Effector memory CD8-positive, alpha-beta T cell (primary cell): Measurements from ENCODE around the gene TSPAN9.

Experiments used
- ATAC-seq: fragments of 150-1000 bp; cut with Tn5 transposase; replicated peaks from 2 replicates; pipeline ENCODE4 v1.10.0; 2021; ENCODE audit warnings: mild to moderate bottlenecking, moderate library complexity
- DNase-seq, 3 experiments: peaks; one replicate each; pipeline ENCODE4 v3.0.0; 2021
- H3K27ac Mint-ChIP-seq, 2 donors: one replicate each; pipeline ENCODE4 v1.8.0; 2022; ENCODE audit warnings: mild to moderate bottlenecking in 2 of 2, mixed read lengths in 2 of 2, moderate library complexity in 2 of 2
- H3K27me3 Mint-ChIP-seq, 2 donors: one replicate each; pipeline ENCODE4 v1.8.0; 2022; ENCODE audit warnings: mixed read lengths in 2 of 2
- H3K36me3 Mint-ChIP-seq: one replicate; pipeline ENCODE4 v1.8.0; 2022; ENCODE audit warnings: mild to moderate bottlenecking, moderate library complexity, mixed read lengths; ENCODE audit not compliant: insufficient read depth
- H3K4me1 Mint-ChIP-seq, 2 donors: one replicate each; pipeline ENCODE4 v1.8.0; 2022; ENCODE audit warnings: low read depth in 2 of 2, mixed read lengths in 2 of 2
- H3K4me3 Mint-ChIP-seq, 2 donors: one replicate each; pipeline ENCODE4 v1.8.0; 2022; ENCODE audit warnings: mild to moderate bottlenecking in 2 of 2, mixed read lengths in 2 of 2, moderate library complexity in 2 of 2
- H3K9me3 Mint-ChIP-seq, 2 donors: one replicate each; pipeline ENCODE4 v1.8.0; 2022; ENCODE audit warnings: mixed read lengths in 2 of 2

The TSPAN9 gene

GRCh38 chr12:3281588-3282383 is 204.6 kb downstream of the TSPAN9 start:
- Mint-ChIP-seq H3K27me3 (peaks cover 18 to 77% of the 10 kb centered on the region in 2 donors), H3K9me3 (no peaks in the 10 kb centered on the region), H3K27ac (no peak overlapping the region), H3K36me3 (peaks cover 3% of the 10 kb centered on the region), H3K4me1 (peaks cover 0 to 2% of the 10 kb centered on the region in 2 donors), H3K4me3 (no peak overlapping the region)
- ATAC-seq (no peak), DNase-seq (no peak)

- Mint-ChIP-seq H3K36me3 (peaks cover 3% of the 10 kb centered on the region), H3K4me1 (peaks cover 0 to 2% of the 10 kb centered on the region in 2 donors), H3K9me3 (no peaks in the 10 kb centered on the region), H3K4me3 (no peak overlapping the region), H3K27ac (no peak overlapping the region), H3K27me3 (peaks cover 18 to 77% of the 10 kb centered on the region in 2 donors)
- no peak for ATAC-seq
- no peak for DNase-seq
These were observed 205.1 kb downstream of the TSPAN9 start for GRCh38 chr12:3282384-3282670.

- no peak overlapping the region for H3K27ac Mint-ChIP-seq
- DNase-seq (no peak), ATAC-seq (no peak)
- H3K4me1 Mint-ChIP-seq = peaks cover 0 to 2% of the 10 kb centered on the region in 2 donors
- H3K4me3 Mint-ChIP-seq = no peak overlapping the region
- no peaks in the 10 kb centered on the region for H3K9me3 Mint-ChIP-seq
- peaks cover 26 to 77% of the 10 kb centered on the region in 2 donors for H3K27me3 Mint-ChIP-seq
- peaks cover 3% of the 10 kb centered on the region for H3K36me3 Mint-ChIP-seq
These were observed 206.0 kb downstream of the TSPAN9 start for GRCh38 chr12:3283137-3283680.

DNA sequence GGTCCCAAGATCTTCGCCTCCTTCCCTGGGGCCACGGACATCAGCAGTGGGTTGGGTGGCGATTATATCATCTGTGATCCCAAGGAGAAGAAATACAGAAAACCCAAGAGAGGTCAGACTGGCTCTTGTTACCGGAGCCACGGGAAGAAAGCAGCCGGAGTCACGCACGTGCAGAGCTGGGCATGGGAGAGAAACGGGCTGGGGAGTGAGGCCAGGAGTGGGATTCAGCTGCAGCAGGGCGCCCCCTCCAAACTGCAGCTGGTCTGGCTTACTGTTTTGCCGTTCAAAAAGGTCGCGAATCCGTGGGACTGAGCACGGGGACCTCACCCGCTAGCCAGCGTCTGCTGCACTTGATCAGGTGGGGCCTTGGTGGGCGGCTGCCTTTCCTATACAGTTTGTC is 207.2 kb downstream of the TSPAN9 start:
- Mint-ChIP-seq H3K9me3 (no peaks in the 10 kb centered on the region), H3K27ac (no peak overlapping the region), H3K4me1 (peaks cover 0 to 2% of the 10 kb centered on the region in 2 donors), H3K27me3 (peaks cover 17 to 75% of the 10 kb centered on the region in 2 donors), H3K36me3 (peaks cover 3% of the 10 kb centered on the region), H3K4me3 (no peak overlapping the region)
- ATAC-seq (no peak), DNase-seq (no peak)

- Mint-ChIP-seq H3K9me3 (no peaks in the 10 kb centered on the region), H3K27me3 (peaks cover 15 to 64% of the 10 kb centered on the region in 2 donors), H3K27ac (no peak overlapping the region), H3K4me3 (no peak overlapping the region), H3K4me1 (peaks cover 0 to 2% of the 10 kb centered on the region in 2 donors), H3K36me3 (peaks cover 3% of the 10 kb centered on the region)
- no peak for DNase-seq
- no peak for ATAC-seq
These were observed 208.4 kb downstream of the TSPAN9 start for GRCh38 chr12:3285570-3285969.

DNA sequence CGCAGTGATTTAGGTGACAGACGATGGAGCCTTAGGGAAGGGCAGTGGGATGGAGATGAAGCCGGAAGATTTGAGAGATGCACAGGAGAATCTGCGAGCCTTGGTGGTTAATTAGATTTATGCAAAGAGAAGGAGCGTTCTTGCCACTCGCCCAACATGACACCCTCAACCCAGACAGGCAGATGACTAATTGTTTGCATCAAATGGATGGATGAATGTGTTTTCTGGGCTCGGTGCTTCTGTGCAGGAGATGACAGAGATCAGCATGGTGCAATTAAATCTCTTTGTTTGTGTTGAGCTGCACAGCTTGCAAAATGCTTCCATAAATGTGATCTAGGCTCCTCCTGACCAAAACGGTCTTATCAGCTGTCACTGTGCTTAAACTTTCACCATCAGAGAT is 211.5 kb downstream of the TSPAN9 start:
- ATAC-seq = no peak
- Mint-ChIP-seq H3K27ac (peak overlapping the region in 1 of 2 donors; percentile 12), H3K4me1 (no peaks in the 10 kb centered on the region), H3K36me3 (peaks cover 3% of the 10 kb centered on the region), H3K27me3 (peaks cover 25 to 66% of the 10 kb centered on the region in 2 donors), H3K4me3 (no peak overlapping the region), H3K9me3 (no peaks in the 10 kb centered on the region)
- no peak for DNase-seq

DNA sequence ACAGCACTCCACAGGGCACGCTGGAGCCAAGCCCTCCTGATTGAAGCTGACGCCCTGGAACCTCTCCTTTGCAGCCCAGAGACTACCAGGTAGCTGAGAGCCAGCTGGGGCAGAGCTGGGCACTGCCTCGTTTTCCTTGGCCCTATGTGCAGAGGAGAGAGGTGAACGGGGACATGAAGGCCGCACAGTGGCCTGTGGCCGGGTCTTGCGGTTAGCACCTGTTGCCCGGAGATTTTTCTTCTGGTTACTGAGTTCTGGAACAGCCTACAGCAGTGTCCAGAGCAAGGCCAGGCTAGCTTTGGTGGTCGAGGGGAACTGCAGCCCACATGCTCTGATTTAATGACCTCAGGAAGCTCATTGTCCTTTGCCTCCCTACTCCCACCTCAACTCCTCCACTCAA is 212.5 kb downstream of the TSPAN9 start:
- ATAC-seq (no peak), DNase-seq (no peak)
- no peaks in the 10 kb centered on the region for H3K9me3 Mint-ChIP-seq
- no peak overlapping the region for H3K4me3 Mint-ChIP-seq
- H3K27ac Mint-ChIP-seq = no peak overlapping the region
- H3K36me3 Mint-ChIP-seq = no peaks in the 10 kb centered on the region
- peaks cover 22 to 64% of the 10 kb centered on the region in 2 donors for H3K27me3 Mint-ChIP-seq
- no peaks in the 10 kb centered on the region for H3K4me1 Mint-ChIP-seq

- H3K9me3 Mint-ChIP-seq = no peaks in the 10 kb centered on the region
- no peaks in the 10 kb centered on the region for H3K36me3 Mint-ChIP-seq
- peaks cover 35 to 74% of the 10 kb centered on the region in 2 donors for H3K27me3 Mint-ChIP-seq
- no peak for ATAC-seq
- H3K4me3 Mint-ChIP-seq = no peak overlapping the region
- H3K4me1 Mint-ChIP-seq = no peaks in the 10 kb centered on the region
- no peak for DNase-seq
- no peak overlapping the region for H3K27ac Mint-ChIP-seq
These were observed 214.8 kb downstream of the TSPAN9 start for GRCh38 chr12:3291939-3292338.

DNA sequence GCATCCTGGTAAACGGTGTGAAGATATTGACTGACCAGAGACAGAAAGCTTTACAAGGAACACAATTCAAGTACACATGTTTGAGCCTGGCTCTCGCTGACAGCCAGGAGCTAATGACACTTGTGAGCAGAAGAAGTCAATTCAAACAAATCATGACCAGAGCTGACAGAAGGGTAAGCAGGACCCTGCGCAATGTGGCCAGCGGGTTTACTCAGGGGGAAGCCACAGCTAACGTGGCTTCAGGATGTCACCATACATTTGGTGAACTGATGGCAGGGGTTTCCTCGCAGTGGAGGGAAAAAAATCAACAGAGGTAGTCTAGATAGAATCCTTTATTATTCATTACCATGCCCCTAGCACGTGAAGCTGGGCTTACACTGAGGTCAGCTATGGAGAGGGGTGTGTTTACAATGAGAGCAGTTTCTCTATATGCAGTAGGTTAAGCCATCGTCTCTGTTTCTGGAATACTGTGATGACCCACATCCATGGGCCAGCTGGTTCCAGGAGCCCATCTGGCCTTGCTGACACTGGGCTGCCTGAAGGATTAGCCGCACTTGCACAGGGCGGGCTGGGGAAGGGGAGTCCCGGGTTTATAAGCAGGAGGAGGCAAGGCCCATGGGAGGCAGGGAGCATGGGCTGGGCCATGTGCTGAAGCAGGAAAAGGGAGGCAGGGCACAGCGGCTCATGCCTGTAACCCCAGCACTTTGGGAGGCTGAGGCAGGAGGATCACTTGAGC is 215.7 kb downstream of the TSPAN9 start:
- H3K9me3 Mint-ChIP-seq = no peaks in the 10 kb centered on the region
- H3K4me3 Mint-ChIP-seq = no peak overlapping the region
- no peaks in the 10 kb centered on the region for H3K4me1 Mint-ChIP-seq
- no peak overlapping the region for H3K27ac Mint-ChIP-seq
- ATAC-seq (no peak), DNase-seq (no peak)
- H3K27me3 Mint-ChIP-seq = peaks cover 32 to 74% of the 10 kb centered on the region in 2 donors
- H3K36me3 Mint-ChIP-seq = no peaks in the 10 kb centered on the region

DNA sequence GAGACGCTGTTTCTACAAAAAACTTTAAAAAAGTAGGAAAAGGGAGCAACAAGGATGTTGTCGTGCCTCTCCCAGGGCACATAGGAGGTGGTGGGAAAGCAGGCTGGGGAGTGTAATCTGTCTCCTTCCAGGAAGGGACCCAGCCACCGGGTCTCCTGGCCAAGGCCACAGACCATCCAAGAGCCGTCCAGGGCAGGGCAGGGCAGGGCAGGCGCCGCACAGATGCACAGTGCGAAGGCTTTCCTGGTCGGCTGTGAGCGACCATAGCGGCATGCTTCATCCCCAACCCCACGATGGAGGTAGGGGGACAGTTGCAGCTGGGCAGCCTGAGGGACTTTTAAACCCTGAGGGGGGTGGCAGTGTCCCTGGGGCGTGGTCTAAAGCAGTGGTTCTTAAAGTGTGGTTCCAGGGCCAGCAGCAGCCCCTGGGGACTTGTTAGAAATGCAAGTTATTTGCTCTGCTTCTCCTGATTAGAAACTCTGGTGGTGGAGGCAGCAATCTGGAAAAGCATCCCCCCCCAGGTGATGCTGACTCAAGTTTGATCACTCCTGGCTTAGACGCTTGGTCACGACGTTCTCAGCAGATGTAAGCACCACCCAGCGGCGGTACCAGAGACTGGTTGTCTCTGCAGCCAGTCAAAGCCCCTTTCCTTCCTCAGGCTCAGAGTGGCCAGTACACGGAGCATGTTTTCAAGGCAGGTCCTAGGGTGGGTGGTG is 216.4 kb downstream of the TSPAN9 start:
- H3K9me3 Mint-ChIP-seq = no peaks in the 10 kb centered on the region
- DNase-seq = no peak
- no peaks in the 10 kb centered on the region for H3K36me3 Mint-ChIP-seq
- no peak for ATAC-seq
- no peaks in the 10 kb centered on the region for H3K4me1 Mint-ChIP-seq
- peaks cover 32 to 74% of the 10 kb centered on the region in 2 donors for H3K27me3 Mint-ChIP-seq
- H3K4me3 Mint-ChIP-seq = no peak overlapping the region
- no peak overlapping the region for H3K27ac Mint-ChIP-seq

DNA sequence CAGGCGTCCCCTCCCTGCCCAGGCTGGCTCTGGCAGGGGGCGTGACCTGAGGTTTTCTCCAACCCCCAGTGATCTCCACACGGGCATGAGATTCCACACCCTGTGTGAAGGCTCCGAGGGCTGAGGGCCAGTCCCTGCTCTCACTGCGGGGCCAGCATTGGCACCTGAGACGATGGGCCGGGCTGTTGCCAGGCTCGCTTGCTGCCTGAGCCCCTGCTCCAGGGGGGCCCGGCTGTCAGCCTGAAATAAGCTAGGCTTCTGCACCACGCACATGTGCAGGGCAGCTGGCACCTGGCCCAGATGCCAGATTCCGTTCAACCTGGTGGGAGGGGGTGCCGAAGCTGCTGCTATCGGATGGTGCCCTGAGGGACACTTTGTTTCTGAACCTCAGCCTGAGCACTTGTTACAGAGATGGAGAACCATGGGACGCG is 217.3 kb downstream of the TSPAN9 start:
- Mint-ChIP-seq H3K27ac (no peak overlapping the region), H3K4me1 (no peaks in the 10 kb centered on the region), H3K27me3 (peaks cover 39 to 77% of the 10 kb centered on the region in 2 donors), H3K9me3 (no peaks in the 10 kb centered on the region), H3K4me3 (no peak overlapping the region), H3K36me3 (no peaks in the 10 kb centered on the region)
- ATAC-seq = no peak
- DNase-seq = no peak

GRCh38 chr12:3295225-3295624 is 218.0 kb downstream of the TSPAN9 start:
- Mint-ChIP-seq H3K36me3 (no peaks in the 10 kb centered on the region), H3K27ac (no peak overlapping the region), H3K27me3 (peaks cover 39 to 84% of the 10 kb centered on the region in 2 donors), H3K9me3 (no peaks in the 10 kb centered on the region), H3K4me1 (peaks cover 6% of the 10 kb centered on the region in 2 donors), H3K4me3 (no peak overlapping the region)
- no peak for ATAC-seq
- DNase-seq = no peak

DNA sequence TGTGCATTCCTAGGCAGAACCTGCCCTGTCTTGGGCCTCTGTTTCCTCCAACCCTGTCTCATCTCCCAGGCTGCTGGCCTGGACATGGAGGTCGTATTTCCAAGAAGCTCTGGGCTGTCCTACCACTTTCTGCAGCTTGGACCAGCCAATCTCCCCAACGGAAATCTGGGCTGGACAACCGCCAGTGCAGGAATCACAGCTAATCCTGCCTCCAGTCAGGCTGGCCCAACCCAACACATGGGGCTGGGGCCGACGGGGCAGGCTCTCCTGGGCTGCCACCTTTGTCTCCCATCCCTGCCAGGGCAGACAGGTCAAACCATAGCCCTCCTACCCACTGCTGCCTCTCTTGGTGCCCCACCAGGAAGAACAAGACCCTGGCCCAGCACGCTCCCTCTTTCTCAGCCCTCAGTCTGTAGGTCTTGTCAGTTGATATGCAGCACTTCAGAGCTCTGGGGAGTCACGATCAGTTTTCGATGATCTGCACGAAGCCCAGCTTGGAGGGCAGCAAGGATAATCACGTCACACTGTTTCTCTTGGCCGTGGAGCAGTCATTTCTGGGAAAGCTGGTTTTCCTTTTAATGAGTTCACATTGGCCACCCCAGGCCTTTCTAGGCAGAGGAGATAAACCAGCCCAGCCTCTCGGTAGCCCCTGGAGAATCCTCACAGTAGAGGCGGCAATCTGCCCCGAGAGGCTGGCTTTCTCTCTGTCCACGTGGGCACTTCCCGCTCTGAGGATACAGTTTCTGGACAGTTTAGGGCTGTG is 218.6 kb downstream of the TSPAN9 start:
- H3K36me3 Mint-ChIP-seq = no peaks in the 10 kb centered on the region
- peaks cover 39 to 90% of the 10 kb centered on the region in 2 donors for H3K27me3 Mint-ChIP-seq
- H3K9me3 Mint-ChIP-seq = no peaks in the 10 kb centered on the region
- peaks cover 11% of the 10 kb centered on the region in 2 donors for H3K4me1 Mint-ChIP-seq
- no peak for DNase-seq
- H3K4me3 Mint-ChIP-seq = no peak overlapping the region
- no peak overlapping the region for H3K27ac Mint-ChIP-seq
- ATAC-seq = no peak
